ENCODE measurements around the gene SYNPO.

Gene SYNPO

GRCh38 chr5:150593996-150594395 lies 46.5 kb upstream of the SYNPO start:
- no peaks in the 10 kb centered on the region for H3K9me2 ChIP-seq (ENCODE audit: low read depth, low read length)
- TF ChIP-seq CTCF (IDR thresholded peaks at IDR 0.05; ENCODE audit: low read length), result no peak
- no peak for TF ChIP-seq EZH2 (IDR thresholded peaks at IDR 0.05; ENCODE audit: borderline replicate concordance, low read length)
- H3K4me1 ChIP-seq (ENCODE audit: insufficient read depth, low read length, severe bottlenecking), result no peaks in the 10 kb centered on the region
- no peaks in the 10 kb centered on the region for H3K27me3 ChIP-seq (ENCODE audit: insufficient read depth, low read length)
- H3K9me3 ChIP-seq (ENCODE audit: low read length), result no peaks in the 10 kb centered on the region
- H3K4me2 ChIP-seq (ENCODE audit: low read length), result no peak overlapping the region
- H3K9ac ChIP-seq (ENCODE audit: low read length), result no peak overlapping the region
- H2AFZ ChIP-seq (ENCODE audit: low read length), result no peak overlapping the region
- H3K36me3 ChIP-seq (ENCODE audit: insufficient read depth, low read length), result no peaks in the 10 kb centered on the region
- H3F3A ChIP-seq (ENCODE audit: insufficient read depth, low read length), result no peaks in the 10 kb centered on the region
- no peaks in the 10 kb centered on the region for H3K79me2 ChIP-seq (ENCODE audit: insufficient read depth, low read length)
- H3K27ac ChIP-seq (ENCODE audit: low read depth, low read length, poor library complexity, severe bottlenecking), result no peak overlapping the region
- no peak overlapping the region for H3K4me3 ChIP-seq (ENCODE audit: low read depth, low read length, poor library complexity, severe bottlenecking)
- no peaks in the 10 kb centered on the region for H4K20me1 ChIP-seq (ENCODE audit: insufficient read depth, low read length)

GRCh38 chr5:150595466-150596031 lies 44.9 kb upstream of the SYNPO start:
- no peak overlapping the region for H2AFZ ChIP-seq (ENCODE audit: low read length)
- H3K79me2 ChIP-seq (ENCODE audit: insufficient read depth, low read length), result no peaks in the 10 kb centered on the region
- H3K4me2 ChIP-seq (ENCODE audit: low read length), result no peak overlapping the region
- no peaks in the 10 kb centered on the region for H3K9me2 ChIP-seq (ENCODE audit: low read depth, low read length)
- no peaks in the 10 kb centered on the region for H3K4me1 ChIP-seq (ENCODE audit: insufficient read depth, low read length, severe bottlenecking)
- H3K4me3 ChIP-seq (ENCODE audit: low read depth, low read length, poor library complexity, severe bottlenecking), result no peak overlapping the region
- TF ChIP-seq EZH2 (IDR thresholded peaks at IDR 0.05; ENCODE audit: borderline replicate concordance, low read length) (no peak), CTCF (IDR thresholded peaks at IDR 0.05; ENCODE audit: low read length) (no peak)
- no peaks in the 10 kb centered on the region for H3F3A ChIP-seq (ENCODE audit: insufficient read depth, low read length)
- no peaks in the 10 kb centered on the region for H3K27me3 ChIP-seq (ENCODE audit: insufficient read depth, low read length)
- H4K20me1 ChIP-seq (ENCODE audit: insufficient read depth, low read length), result no peaks in the 10 kb centered on the region
- H3K9ac ChIP-seq (ENCODE audit: low read length), result no peak overlapping the region
- no peaks in the 10 kb centered on the region for H3K9me3 ChIP-seq (ENCODE audit: low read length)
- H3K36me3 ChIP-seq (ENCODE audit: insufficient read depth, low read length), result no peaks in the 10 kb centered on the region
- H3K27ac ChIP-seq (ENCODE audit: low read depth, low read length, poor library complexity, severe bottlenecking), result no peak overlapping the region

GRCh38 chr5:150596313-150596712 lies 44.1 kb upstream of the SYNPO start:
- H3K9me2 ChIP-seq (ENCODE audit: low read depth, low read length), result no peaks in the 10 kb centered on the region
- H3K4me3 ChIP-seq (ENCODE audit: low read depth, low read length, poor library complexity, severe bottlenecking), result no peak overlapping the region
- H3K4me1 ChIP-seq (ENCODE audit: insufficient read depth, low read length, severe bottlenecking), result no peaks in the 10 kb centered on the region

More at GRCh38 chr5:150596313-150596712, 44.1 kb upstream of the SYNPO start:
- H4K20me1 ChIP-seq (ENCODE audit: insufficient read depth, low read length), result no peaks in the 10 kb centered on the region
- no peak overlapping the region for H3K9ac ChIP-seq (ENCODE audit: low read length)
- H3K9me3 ChIP-seq (ENCODE audit: low read length), result no peaks in the 10 kb centered on the region
- no peaks in the 10 kb centered on the region for H3K36me3 ChIP-seq (ENCODE audit: insufficient read depth, low read length)
- H2AFZ ChIP-seq (ENCODE audit: low read length), result no peak overlapping the region
- no peaks in the 10 kb centered on the region for H3K79me2 ChIP-seq (ENCODE audit: insufficient read depth, low read length)
- peaks cover 1% of the 10 kb centered on the region; the same call in 1 of the 2 replicates for H3K27me3 ChIP-seq (ENCODE audit: insufficient read depth, low read length)
- no peaks in the 10 kb centered on the region for H3F3A ChIP-seq (ENCODE audit: insufficient read depth, low read length)
- no peak for TF ChIP-seq CTCF (IDR thresholded peaks at IDR 0.05; ENCODE audit: low read length)
- no peak for TF ChIP-seq EZH2 (IDR thresholded peaks at IDR 0.05; ENCODE audit: borderline replicate concordance, low read length)
- H3K4me2 ChIP-seq (ENCODE audit: low read length), result no peak overlapping the region
- no peak overlapping the region for H3K27ac ChIP-seq (ENCODE audit: low read depth, low read length, poor library complexity, severe bottlenecking)

Data from OCI-LY1 (cell line).